BLaER1 (cell line): ENCODE data around the gene CISD1.

ENCODE experiments used
- H3K27ac ChIP-seq: shearing (Covaris generic); formaldehyde crosslinking; 2 replicates; pipeline ENCODE4 v1.8.1; 2022
- H3K27me3 ChIP-seq: shearing (Covaris generic); formaldehyde crosslinking; 2 replicates; pipeline ENCODE4 v1.8.1; 2022
- H3K36me3 ChIP-seq: shearing (Covaris generic); formaldehyde crosslinking; 2 replicates; pipeline ENCODE4 v1.8.1; 2022
- H3K4me1 ChIP-seq: shearing (Covaris generic); formaldehyde crosslinking; 2 replicates; pipeline ENCODE4 v1.8.1; 2022
- H3K4me2 ChIP-seq: shearing (Covaris generic); formaldehyde crosslinking; 2 replicates; pipeline ENCODE4 v1.8.1; 2022
- H3K4me3 ChIP-seq: shearing (Covaris generic); formaldehyde crosslinking; 2 replicates; pipeline ENCODE4 v1.8.1; 2022
- H3K9ac ChIP-seq: shearing (Covaris generic); formaldehyde crosslinking; 2 replicates; pipeline ENCODE4 v1.8.1; 2022
- H3K9me3 ChIP-seq: shearing (Covaris generic); formaldehyde crosslinking; 2 replicates; pipeline ENCODE4 v1.8.1; 2022
- H4K20me1 ChIP-seq: shearing (Covaris generic); formaldehyde crosslinking; 2 replicates; pipeline ENCODE4 v1.8.1; 2022
- Cebpa-rat ChIP-seq: shearing (Covaris generic); IDR thresholded peaks from 2 replicates; pipeline ENCODE4 v1.8.1; 2022

CISD1 gene

DNA sequence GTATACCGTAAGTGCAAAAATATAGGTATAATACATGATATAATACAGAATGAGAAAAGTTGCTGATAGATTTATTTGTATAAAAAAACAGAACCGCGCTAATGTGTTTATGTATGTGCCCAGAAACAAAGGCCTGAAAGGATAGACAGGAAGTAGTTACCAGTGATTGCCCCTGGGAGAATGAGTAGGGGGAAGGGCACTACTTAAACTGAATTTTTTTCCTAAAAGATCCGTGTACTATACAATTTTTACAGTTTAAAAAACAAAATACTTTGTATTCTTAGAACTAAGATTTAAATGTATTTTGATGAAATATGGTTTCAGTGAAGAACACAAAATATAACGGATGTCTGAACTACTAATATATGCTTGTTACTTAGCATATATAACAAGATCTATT lies 4.2 kb upstream of the CISD1 start:
- peaks cover 10% of the 10 kb centered on the region; the same call in 1 of the 2 replicates for H3K36me3 ChIP-seq
- peaks cover 24% of the 10 kb centered on the region for H3K4me1 ChIP-seq
- TF ChIP-seq Cebpa-rat: no peak
- peak overlapping the region; percentile 53 for H3K27ac ChIP-seq
- H3K4me2 ChIP-seq: peak overlapping the region; percentile 91
- peaks cover 13% of the 10 kb centered on the region for H4K20me1 ChIP-seq
- peak overlapping the region; percentile 92 for H3K4me3 ChIP-seq
- H3K9ac ChIP-seq: 0 out of 2 replicates have a peak overlapping the region, but pooled peaks have one; percentile 55
- H3K9me3 ChIP-seq: peaks cover 4% of the 10 kb centered on the region; the same call in 1 of the 2 replicates
- no peaks in the 10 kb centered on the region for H3K27me3 ChIP-seq

DNA sequence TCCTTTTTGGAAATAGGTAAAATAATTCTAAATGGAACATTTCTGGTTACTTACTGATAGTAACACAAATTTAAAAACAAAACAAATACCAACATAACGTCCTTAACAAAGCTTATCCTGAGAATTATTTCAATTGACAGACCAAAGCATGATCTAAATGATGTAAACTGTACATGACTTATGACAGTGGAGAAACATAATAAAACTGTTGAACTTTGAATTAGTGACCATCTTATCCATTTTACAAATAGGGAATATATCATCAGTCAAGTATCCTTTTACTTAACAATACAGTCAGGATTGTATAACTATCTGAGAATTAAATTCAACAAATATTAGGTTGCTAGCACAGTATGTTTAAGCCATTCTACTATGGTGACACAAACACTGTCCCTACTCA lies 3.7 kb upstream of the CISD1 start:
- peak overlapping the region; percentile 92 for H3K4me3 ChIP-seq
- H3K4me2 ChIP-seq: peak overlapping the region; percentile 91
- no peaks in the 10 kb centered on the region for H3K9me3 ChIP-seq
- H3K36me3 ChIP-seq: 0 out of 2 replicates have a peak, but pooled peaks cover 9% of the 10 kb centered on the region
- H3K9ac ChIP-seq: peak overlapping the region; percentile 88; the same call in 1 of the 2 replicates
- H3K27me3 ChIP-seq: no peaks in the 10 kb centered on the region
- no peak for TF ChIP-seq Cebpa-rat
- peaks cover 13% of the 10 kb centered on the region for H4K20me1 ChIP-seq
- peaks cover 29% of the 10 kb centered on the region for H3K4me1 ChIP-seq
- H3K27ac ChIP-seq: peak overlapping the region; percentile 86

DNA sequence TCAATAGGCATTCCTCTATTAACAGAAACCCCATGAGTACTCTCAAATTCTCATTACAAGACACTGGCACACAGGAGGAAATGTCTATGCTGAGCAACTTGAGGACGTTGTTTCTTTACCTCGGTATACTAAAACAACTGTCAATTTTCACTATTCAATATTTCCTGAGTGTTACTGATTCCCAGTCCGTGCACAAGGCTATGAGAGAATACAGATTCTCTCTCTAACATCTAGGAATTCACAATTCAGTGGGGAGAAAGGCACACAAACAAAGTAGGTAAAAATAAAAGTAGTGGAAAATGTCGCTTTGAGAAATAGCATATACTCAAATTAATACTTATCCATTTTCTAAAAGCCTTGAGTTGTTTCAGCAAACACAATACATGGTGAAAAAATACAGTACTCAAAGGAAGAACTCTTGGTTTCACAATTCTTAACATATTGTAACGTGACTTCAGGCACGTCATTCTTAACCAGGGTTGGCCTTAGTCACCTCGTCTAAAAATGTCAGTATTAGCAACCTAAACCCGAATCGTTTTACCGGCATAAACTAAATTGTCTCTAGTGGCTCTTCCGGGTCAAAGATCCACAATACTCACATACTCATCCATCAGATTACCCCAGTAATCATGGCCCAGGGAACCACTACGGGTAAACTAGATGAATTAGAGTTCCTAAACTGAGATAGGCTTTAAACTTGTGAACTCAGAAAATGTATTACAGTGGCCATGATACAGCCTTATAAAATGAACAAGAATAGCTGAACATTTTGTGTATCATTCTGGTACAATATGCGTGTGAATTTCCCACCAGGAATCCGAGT lies 2.7 kb upstream of the CISD1 start:
- peaks cover 13% of the 10 kb centered on the region for H4K20me1 ChIP-seq
- peak overlapping the region; percentile 86 for H3K27ac ChIP-seq
- peak overlapping the region; percentile 88 for H3K9ac ChIP-seq
- H3K36me3 ChIP-seq: 0 out of 2 replicates have a peak, but pooled peaks cover 9% of the 10 kb centered on the region
- peaks cover 35% of the 10 kb centered on the region for H3K4me1 ChIP-seq
- no peak for TF ChIP-seq Cebpa-rat
- H3K4me3 ChIP-seq: peak overlapping the region; percentile 92
- H3K27me3 ChIP-seq: no peaks in the 10 kb centered on the region
- no peaks in the 10 kb centered on the region for H3K9me3 ChIP-seq
- peak overlapping the region; percentile 91 for H3K4me2 ChIP-seq

DNA sequence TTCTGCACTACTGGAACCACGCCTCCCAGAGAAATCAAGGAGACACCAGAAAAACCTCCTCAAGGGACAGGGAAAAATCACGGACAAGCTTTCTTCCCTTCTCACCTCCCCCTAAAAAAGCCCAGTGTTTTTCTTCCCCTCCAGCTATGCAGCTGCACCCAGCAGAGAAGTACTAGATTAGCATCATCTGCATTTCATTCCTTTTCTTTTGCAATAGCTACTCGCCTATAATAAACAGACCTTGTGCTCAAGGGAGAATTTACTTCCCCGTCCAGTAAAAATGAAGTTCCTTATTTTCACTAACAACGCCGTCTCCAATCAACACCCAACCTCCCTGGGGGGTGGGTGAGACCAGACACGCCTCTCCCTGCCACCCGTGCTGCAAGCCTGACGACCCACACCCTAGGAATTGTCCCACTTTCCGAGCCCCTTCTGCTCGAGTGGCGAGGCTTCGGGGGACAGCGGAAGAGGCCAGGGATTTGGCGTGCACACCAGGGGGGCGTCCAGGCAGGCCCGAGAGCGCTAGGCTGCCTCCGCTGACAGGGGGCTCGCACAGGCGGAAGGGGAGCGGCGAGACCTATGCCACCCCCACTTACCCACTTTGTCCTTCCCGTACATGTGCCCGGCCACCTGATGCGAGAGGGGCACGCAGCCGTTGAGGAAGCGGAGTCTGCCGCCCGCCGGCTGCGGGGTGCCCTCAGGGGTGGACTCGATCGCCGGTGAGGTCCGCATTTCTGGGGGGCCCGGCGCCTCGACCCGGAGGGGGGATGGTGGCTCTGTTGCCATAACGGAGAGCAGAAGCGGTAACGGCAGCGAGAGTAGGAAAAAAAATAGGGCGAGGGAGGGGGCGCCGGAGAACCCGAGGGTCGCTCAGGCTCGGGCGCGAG lies 1.9 kb upstream of the CISD1 start:
- Histone ChIP-seq H3K9ac (peak overlapping the region; percentile 88), H3K27ac (peak overlapping the region; percentile 86), H3K4me3 (peak overlapping the region; percentile 92), H3K4me1 (peaks cover 35% of the 10 kb centered on the region), H3K4me2 (peak overlapping the region; percentile 91), H4K20me1 (peaks cover 13% of the 10 kb centered on the region), H3K9me3 (no peaks in the 10 kb centered on the region), H3K27me3 (no peaks in the 10 kb centered on the region), H3K36me3 (0 out of 2 replicates have a peak, but pooled peaks cover 9% of the 10 kb centered on the region)
- no peak for TF ChIP-seq Cebpa-rat

DNA sequence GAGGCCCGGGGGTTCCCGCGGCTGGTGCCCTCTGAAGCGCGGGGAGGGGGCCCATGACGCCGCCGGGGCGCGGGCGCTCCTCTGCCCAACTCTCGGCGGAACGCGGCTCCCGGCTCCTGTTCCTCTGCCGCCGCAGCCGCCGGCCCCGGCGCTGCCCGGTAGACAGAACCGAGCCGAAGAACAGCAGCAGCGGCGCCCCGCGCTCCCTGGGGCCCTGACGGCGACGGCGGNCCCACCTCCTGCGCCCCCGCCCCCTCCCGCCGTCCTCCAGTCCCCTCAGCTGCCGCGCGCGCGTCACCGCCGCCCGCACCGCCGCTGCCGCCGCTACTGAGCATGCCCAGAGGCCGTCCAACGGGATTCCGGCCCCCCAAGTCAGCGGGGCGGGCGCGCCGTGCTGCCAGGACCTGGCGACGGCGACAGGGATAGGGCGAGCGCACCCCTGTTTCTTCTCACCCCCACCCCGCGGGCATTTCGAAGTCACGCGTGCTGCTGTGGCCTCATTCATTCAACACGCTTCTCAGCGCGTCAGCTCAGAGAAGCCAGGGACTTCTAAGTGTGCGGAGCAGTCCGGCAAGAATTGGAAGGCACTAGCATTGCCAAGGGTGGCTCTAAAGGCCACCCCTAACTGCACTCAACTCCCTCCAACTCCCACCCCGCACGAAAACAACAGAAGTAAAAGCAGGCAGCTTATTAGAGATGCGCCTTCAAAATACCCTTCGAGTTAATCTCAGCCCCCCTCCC lies 1.1 kb upstream of the CISD1 start, which contains the start of gene IPMK:
TSS of gene IPMK (minus strand) at position 182 of the 741 bp plus-strand sequence. CDS start 283 bp downstream, outside the sequence.
- peak within 1 kb of the TSS; percentile 88 for H3K9ac ChIP-seq
- peak within 1 kb of the TSS; percentile 86 for H3K27ac ChIP-seq

DNA sequence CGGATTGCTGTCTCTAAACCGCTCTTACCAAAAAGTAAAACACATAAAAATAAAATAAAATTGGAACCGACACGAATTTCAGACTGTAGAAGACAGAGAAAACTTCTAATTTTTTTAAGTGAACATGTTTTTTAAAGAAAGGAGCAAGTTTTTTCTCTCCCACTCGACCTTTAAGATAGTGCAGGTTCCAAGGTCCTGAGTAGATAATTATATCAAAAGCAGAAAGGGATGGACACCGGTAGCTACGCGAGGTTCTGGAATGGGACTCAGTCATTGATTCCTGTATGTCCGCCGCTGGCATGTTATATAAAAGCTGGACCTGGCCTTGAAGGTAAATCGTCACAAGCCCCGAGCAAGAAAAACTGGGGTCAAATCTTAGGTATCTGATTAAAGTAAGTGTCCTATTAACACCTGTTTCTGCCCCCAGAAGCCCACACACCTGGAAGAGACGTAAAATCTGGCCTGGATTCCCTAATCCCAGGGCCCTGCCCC lies 462 bp upstream of the CISD1 start:
- peak overlapping the region; percentile 86 for H3K27ac ChIP-seq
- H3K27me3 ChIP-seq: no peaks in the 10 kb centered on the region
- H3K36me3 ChIP-seq: 0 out of 2 replicates have a peak, but pooled peaks cover 2% of the 10 kb centered on the region
- peak overlapping the region; percentile 92 for H3K4me3 ChIP-seq
- H4K20me1 ChIP-seq: peaks cover 13% of the 10 kb centered on the region
- no peak for TF ChIP-seq Cebpa-rat
- H3K9ac ChIP-seq: peak overlapping the region; percentile 88
- H3K4me2 ChIP-seq: peak overlapping the region; percentile 91
- no peaks in the 10 kb centered on the region for H3K9me3 ChIP-seq
- peaks cover 22% of the 10 kb centered on the region for H3K4me1 ChIP-seq

More for the DNA sequence above, 1.1 kb upstream of the CISD1 start, which contains the start of gene IPMK:
- Histone ChIP-seq H3K9me3 (no peaks in the 10 kb centered on the region), H3K27me3 (no peaks in the 10 kb centered on the region), H3K4me2 (peak within 1 kb of the TSS; percentile 91), H3K4me3 (peak within 1 kb of the TSS; percentile 92), H4K20me1 (peaks cover 13% of the 10 kb centered on the region), H3K4me1 (peaks cover 28% of the 10 kb centered on the region), H3K36me3 (0 out of 2 replicates have a peak, but pooled peaks cover 8% of the 10 kb centered on the region)
- no peak for TF ChIP-seq Cebpa-rat

DNA sequence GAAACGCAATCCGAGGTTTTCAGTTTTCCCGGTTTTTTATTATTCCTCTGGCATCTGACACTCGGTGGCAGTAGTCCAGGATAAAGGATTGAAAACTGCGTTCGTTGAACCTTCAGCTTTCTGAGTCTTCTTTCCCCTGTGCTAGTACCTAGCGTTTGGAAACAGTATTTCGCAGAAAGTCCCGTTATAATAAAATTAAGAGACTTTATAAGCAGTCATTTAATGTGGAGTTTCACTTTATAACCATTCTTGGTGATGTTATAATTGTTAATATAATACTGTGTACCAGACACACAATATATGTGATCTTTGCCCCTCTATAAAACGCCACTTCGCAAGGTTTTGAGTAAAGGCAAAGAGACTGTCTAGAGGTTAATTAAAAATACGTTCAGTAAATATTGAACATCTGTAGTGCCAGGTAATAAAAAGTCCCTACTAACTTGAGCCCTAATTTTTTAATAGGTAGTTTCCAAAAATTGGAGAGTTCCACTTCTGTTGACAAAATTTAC lies 874 bp downstream of the CISD1 start:
- H3K4me1 ChIP-seq: peaks cover 12% of the 10 kb centered on the region
- peak overlapping the region; percentile 81 for H3K27ac ChIP-seq
- TF ChIP-seq Cebpa-rat: no peak
- H4K20me1 ChIP-seq: peaks cover 18% of the 10 kb centered on the region
- peak overlapping the region; percentile 77 for H3K4me2 ChIP-seq
- H3K9me3 ChIP-seq: no peaks in the 10 kb centered on the region
- no peaks in the 10 kb centered on the region for H3K36me3 ChIP-seq
- peak overlapping the region; percentile 92 for H3K4me3 ChIP-seq
- H3K27me3 ChIP-seq: no peaks in the 10 kb centered on the region
- peak overlapping the region; percentile 87 for H3K9ac ChIP-seq

DNA sequence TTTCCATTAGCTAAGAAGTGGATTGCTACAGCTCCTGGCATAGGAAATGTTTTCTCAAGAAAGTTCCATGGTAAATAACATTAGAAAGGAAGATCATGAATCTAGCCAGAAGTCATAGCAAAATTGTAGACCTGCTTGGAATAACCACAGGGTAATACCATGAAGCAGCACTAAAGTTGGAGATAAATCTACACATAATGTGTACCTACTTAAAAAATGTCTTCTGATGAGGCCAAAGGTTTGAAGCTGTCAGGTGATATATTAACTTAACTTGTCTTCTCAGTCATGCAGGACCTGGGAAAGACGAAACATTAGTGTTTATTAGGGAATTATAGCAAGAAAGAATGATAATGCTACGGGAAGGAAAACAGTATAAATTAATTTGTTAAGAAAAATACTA lies 6.3 kb downstream of the CISD1 start:
- H3K4me1 ChIP-seq: peaks cover 6% of the 10 kb centered on the region
- H3K4me2 ChIP-seq: no peak overlapping the region
- no peak for TF ChIP-seq Cebpa-rat
- no peak overlapping the region for H3K27ac ChIP-seq
- no peaks in the 10 kb centered on the region for H3K27me3 ChIP-seq
- no peak overlapping the region for H3K4me3 ChIP-seq
- peaks cover 34% of the 10 kb centered on the region for H3K36me3 ChIP-seq
- H3K9ac ChIP-seq: no peak overlapping the region
- H4K20me1 ChIP-seq: peaks cover 18% of the 10 kb centered on the region; the same call in 1 of the 2 replicates
- H3K9me3 ChIP-seq: no peaks in the 10 kb centered on the region

DNA sequence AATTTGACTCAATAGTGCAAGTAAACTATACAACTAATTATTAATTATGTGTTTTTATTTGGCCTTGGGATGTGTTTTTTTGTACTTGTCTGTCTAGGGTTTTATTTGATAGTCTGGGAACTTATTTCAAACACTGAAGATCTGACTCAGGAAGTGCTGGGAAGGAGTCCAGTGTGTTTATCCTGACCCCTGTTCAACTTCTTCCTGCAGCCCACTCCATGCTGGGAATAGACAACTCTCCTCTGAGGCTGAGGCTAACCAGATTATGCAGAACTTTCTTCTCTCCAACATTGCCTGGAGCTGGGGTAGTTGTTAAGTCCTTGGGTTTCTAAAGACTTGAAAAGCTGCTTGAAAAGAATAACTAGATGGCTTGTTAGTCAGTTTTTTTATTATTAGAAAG lies 6.9 kb downstream of the CISD1 start:
- no peaks in the 10 kb centered on the region for H3K9me3 ChIP-seq
- H3K27me3 ChIP-seq: no peaks in the 10 kb centered on the region
- no peak overlapping the region for H3K9ac ChIP-seq
- no peak for TF ChIP-seq Cebpa-rat
- no peak overlapping the region for H3K4me3 ChIP-seq
- H4K20me1 ChIP-seq: peaks cover 18% of the 10 kb centered on the region; the same call in 1 of the 2 replicates
- H3K27ac ChIP-seq: no peak overlapping the region
- H3K36me3 ChIP-seq: peaks cover 36% of the 10 kb centered on the region
- peaks cover 7% of the 10 kb centered on the region; the same call in 1 of the 2 replicates for H3K4me1 ChIP-seq
- H3K4me2 ChIP-seq: no peak overlapping the region
